ENCODE data around the gene ZFR2.
A peak's percentile ranks its signal among the peaks of the same experiment; 100 is the strongest.

Gene ZFR2

DNA sequence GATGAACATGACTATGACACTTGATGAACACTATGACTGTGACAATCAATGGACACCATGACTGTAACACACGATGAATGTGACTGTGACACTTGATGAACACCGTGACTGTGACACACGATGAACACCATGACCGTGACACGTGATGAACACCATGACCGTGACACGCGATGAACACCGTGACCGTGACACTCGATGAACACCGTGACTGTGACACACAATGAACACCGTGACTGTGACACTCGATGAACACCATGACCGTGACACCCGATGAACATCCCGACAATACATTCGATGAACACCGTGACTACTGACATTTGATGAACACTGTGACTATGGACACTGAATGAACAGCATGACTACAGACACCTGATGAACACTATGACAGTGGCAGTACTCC lies 30.9 kb downstream of the ZFR2 start:
- no peak for DNase-seq

- DNase-seq = no peak
Observed at GRCh38 chr19:3837332-3837731, 31.5 kb downstream of the ZFR2 start.

GRCh38 chr19:3836887-3837286 lies 32.0 kb downstream of the ZFR2 start:
- DNase-seq = no peak

DNA sequence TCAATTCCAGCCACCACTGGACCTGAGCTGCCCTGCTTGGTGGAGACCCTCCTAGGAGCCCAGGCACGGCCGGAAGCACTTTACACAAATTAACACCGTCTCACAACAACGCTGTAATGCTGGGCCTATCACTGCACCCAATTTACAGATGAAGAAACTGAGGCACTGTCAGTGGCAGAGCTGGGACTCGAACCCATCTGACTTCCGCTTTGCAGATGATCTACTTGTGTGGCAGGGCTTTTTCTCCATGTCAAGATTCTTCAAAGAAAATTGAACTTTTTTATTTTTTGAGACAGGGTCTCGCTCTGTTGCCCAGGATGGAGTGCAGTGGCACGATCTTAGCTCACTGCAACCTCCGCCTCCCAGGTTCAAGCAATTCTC lies 33.8 kb downstream of the ZFR2 start:
- DNase-seq = no peak

GRCh38 chr19:3834349-3835054 lies 34.3 kb downstream of the ZFR2 start:
- DNase-seq = no peak

DNA sequence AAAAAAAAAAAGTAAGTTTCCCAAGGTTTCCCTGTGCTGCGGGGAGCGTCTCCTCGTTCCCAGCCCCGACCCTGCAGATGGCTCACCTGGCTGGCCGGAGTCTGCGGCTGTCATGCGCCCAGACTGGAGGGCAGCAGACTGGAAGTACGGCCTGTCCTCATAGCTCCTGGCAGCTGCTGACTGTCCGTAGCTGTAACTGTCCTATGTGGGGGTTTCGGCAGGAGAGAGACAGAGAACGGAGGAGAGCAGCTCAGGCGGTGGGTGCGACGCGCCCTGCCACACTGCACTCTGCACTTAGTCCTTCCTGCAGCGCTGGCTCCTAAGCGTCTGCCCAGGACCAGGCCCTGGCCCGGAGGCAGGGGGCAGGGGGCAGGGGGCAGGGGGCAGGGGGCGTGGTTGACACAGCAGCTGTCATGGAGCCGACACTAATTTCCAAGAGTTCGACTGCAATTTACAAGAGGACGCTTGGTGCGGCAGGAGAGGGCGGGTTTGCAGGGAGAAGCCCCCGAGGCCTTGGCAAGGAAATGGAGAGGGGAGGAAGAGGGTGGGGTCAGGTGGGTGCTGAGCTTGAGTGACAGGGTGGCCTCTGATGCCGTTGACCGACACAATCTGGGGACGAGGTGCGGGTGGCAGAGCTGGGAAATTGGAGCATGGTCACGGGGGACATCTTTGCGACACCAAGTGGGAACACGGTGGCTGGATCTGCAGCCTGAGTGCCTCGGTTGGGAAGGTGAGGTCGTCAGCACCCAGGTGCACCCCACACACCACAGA lies 35.1 kb downstream of the ZFR2 start:
- DNase-seq = no peak

DNA sequence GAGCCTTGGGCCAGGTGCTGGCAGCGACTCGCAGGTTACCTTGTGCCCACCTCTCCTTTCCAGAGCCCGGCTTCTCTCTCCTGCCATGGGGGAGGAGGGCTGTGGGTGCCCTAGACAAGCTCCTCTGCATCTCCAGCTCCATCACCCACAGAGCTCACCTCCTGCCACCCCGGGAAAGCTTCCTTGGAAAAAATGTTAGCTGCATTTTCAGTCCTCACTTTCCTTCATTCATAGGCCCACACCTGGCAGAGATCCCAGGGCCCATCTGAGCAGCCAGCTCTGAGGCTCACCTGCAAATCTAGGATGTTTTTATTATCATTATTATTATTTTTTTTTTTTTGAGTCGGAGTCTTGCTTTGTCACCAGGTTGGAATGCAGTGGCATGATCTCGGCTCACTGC lies 36.8 kb downstream of the ZFR2 start:
- no peak for DNase-seq

DNA sequence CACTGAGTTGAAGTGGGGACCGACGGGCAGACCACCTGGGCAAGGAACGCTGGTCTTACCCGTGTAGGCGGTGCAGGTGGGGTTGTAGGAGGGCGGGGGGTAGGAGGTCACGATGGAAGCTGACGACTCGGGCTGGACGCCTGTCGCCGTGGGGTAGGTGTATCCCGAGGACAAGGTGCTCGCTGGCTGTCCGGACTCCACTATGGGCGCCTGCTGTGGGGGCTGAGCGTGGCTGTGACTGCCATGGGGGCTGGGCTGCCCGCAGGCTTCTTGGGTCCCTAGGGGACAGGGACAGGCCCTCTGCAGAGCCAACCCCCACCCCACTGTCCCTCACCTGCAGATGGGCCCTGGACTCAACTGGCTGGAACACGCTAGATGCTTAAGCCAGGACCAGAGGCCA lies 37.2 kb downstream of the ZFR2 start:
- no peak for DNase-seq

GRCh38 chr19:3830621-3831589 lies 37.9 kb downstream of the ZFR2 start:
- no peak for DNase-seq

DNA sequence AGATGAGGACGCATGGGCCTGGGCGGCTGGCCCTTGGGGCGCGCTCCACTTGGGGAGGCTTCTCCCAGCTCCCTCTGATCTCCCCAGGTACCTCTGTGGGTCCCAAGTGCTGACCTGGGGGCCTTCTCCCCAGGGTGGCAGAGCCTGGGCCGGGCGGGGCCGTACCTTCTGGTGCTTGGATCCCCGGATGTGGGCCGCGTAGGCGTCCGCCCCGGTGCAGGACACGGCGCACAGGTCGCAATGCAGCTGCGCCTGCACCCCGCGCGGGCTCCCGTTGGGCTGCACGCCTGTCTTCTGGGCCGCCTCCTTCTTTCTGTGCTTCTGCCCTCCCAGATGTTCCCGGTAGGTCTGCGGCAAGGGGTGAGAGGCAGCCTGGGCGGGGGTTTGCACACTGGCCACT lies 41.5 kb downstream of the ZFR2 start:
- no peak for DNase-seq

DNA sequence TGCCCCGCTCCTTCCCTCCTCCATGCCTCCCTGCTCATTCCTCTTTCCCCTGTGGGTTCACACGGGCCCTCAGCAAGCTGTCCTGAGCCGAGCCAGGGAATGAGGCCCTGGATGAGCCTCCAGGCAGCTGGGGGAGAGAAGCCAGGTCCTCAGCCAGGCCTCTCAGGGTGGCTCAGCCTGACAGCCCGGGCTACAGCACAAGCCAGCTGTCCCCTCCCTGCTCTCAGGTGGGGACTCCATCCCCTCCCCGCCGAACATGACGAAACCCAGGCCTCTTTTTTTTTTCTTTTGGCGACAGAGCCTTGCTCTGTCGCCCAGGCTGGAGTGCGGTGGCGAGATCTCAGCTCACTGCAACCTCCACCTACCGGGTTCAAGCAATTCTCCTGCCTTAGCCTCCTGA lies 42.7 kb downstream of the ZFR2 start:
- DNase-seq = no peak

DNA sequence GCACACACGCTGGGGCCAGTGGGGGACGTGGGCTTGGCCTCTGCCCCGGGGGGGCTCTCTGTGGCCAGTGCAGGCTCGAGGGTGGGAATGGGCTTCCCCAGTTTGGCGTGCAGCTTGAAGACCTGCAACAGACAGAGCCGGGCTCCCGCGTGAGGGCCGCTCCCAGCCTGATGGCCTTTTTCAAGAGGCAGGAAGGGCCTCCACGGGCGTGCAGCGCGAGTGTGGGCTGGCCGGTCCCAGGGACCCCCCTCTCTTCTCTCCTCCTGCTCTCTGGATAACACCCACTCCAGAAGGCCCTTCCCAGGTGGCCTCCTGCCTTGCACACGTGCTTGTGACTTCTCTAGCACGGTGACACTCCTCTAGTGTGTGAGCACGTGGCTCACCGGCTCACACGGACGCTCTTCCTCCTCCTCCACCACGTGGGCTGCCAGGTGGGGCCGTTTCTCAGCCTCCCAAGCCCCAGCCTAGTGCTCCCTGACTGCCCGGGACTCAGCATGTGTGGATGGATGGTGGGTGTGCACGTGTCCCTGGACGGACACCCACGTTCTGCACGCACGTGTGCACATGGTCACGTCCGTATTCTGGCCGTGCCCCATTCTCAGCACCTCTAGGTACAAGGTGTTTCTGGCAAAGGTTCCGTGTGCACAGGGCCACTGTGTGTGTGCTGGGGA lies 43.4 kb downstream of the ZFR2 start:
- no peak for DNase-seq

DNA sequence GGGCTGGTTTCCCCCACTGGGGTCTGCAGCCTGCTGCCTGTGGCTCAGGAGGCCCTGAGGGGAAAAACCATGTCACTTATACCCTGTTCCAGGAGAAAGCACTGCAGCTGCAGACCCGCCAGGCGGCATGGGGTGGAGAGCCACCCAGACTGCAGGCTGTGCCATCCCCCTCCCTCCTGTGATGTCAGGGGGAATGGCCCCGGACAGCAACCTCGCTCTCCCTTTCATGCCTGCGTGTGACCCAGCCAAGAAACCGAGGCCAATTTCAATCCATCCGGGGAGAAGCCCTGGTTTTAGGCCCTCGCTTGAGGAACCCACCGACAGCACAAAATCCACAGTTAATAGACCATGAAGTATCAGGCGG lies 45.5 kb downstream of the ZFR2 start:
- no peak for DNase-seq

DNA sequence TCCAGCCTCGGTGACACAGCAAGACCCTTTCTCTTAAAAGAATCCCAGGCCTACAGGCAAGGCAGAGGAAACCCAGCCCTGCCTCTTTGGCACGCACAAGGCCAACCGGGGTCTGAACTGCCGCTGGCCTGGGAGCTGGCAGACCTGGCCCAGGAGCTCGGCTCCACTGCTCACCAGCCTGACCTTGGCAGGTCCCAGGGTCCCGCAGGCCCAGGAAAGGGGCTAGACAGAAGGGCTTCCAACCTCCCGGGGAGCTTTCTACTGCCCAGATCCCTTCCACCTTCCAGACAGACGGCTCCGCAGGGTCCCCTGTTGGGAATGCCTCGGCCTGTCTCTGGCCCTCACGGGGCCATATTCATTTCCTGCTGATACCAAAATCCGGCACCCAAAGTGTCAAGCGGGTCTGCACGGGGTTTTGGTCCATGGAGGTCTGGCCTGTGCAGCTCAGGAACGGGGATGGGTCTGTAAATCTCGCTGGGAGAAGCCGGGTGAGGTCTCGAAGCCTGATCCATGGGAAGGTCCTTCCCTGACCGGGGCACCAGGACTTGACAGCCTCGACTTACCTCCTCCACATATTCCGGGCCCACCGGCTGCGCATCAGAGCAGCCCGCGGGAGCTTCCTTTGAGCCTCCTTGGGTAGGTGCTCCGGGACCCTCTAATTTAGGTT lies 46.0 kb downstream of the ZFR2 start:
- no peak for DNase-seq

DNA sequence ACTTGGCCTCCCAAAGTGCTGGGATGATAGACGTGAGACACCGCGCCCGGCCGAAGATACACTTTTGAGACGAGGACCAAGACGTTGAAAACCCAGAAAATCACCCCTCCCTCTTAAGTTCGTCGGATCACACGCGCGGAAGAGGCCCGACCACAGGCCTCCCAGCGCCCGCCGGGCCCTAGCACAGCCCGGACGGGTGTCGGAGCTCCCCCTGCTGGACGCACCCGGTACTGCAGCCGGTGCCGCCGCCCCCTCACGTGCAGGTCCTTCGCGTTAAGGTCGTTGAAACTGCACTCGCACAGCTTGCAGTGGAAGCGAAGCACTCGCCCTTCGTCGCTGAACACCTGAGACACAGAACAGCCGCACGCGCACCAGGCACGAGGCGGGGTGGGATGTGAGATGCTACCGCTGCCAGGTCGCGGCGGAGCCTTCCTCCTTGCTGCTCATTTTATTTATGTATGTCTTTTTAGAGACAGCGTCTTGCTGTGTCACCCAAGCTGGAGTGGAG lies 46.9 kb downstream of the ZFR2 start:
- DNase-seq = peak in 20 of 51 donors; percentile 0 to 50 (median 12)

GRCh38 chr19:3821156-3821555 lies 47.7 kb downstream of the ZFR2 start:
- DNase-seq = no peak

DNA sequence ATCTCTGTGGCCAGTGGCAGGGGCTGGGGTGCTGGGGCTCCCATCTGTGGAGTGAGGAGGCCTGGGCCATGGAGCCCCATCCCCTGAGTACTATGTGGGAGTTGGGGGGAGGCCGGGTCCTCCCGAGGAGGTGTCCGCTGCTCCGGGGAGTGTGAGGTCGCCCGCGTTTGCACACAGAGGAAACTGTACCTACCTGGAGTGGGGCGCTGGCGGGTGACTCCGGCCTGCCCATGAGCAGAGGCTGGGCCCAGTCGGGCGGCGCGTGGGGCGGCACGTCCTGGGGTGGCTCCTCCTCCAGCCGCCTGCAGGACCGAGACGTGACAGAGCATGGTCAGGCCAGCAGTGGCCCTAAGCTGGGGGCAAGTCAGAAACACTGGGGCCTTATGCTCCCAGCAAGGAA lies 48.8 kb downstream of the ZFR2 start:
- no peak for DNase-seq

DNA sequence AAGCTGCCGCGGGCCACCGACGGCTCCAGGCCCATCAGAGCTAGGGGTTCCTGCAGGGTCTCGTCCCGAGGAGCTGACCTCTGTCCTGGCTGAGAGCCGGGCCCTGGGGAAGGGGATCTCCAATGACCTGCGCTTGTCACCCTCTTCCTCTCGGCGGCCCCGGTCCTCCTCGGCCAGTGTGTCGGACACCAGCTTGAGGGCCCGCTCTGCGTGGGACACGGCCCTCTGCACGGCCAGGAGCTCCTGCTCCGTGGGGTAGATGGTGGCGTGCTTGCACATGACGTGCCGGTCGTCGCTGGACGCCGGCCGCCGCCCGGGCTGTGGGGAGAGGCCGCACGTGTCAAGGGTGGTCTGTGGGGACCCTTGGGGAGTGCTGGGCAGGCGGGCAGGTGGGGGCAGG lies 49.9 kb downstream of the ZFR2 start:
- no peak for DNase-seq

DNA sequence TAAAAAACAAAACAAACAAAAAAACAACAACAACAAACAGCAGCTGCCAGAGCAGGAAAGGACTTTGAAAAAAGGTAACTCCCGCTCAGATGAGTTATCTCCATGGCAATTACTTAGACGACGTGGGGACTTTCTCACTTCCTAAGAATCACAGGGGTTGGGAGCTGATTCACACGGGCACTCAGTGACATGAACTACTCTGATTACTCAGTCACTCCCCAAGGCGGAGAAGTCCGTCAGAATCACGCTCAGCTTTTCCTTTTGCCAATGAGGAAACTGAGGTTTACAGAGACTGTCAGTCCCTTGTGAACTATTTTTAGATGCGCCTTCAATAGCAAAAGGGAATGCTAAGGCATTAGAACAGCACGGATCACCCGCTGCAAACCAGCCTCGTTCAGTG lies 50.4 kb downstream of the ZFR2 start:
- peak in 5 of 51 donors; percentile 6 to 56 (median 16) for DNase-seq

GRCh38 chr19:3817761-3818160 lies 51.1 kb downstream of the ZFR2 start:
- no peak for DNase-seq
